Omental fat pad (tissue), 4 donors: ENCODE data around the gene SLC24A4. TPM values are rescaled to one million over a fixed set of nuclear protein-coding genes. Genes with fewer than 3 reads are reported as not detected.

Experiments used
- ATAC-seq: fragments of 150-250 bp; one replicate; pipeline ENCODE4 v1.9.1; 2016; ENCODE audit warnings: mild to moderate bottlenecking, moderate library complexity; ENCODE audit not compliant: low FRiP score
- DNase-seq: peaks from one replicate; pipeline ENCODE4 v3.0.0-alpha.2; 2019; ENCODE audit warnings: low spot score
- CTCF ChIP-seq, 3 donors: fragments of 450-650 bp; IDR thresholded peaks; one replicate each; pipeline ENCODE4 v1.5.1; 2016 to 2017; ENCODE audit warnings: antibody characterized with exemption in 3 of 3, mild to moderate bottlenecking in 3 of 3, moderate library complexity in 2 of 3
- total RNA-seq, 4 donors: library from RNA; depleted of rRNA; stranded (reverse); fragments of >200 nt; gene quantifications; one replicate each; pipeline ENCODE4 v1.1.0, GENCODE V29; 2016

The SLC24A4 gene
- total RNA-seq, 4 donors from 2014 or later, result 0.48 to 2.2 (median 0.79) TPM

- no peak for TF ChIP-seq CTCF (IDR thresholded peaks at IDR 0.05)
- ATAC-seq (no peak), DNase-seq (no peak)
These were observed 140.2 kb downstream of the SLC24A4 start for GRCh38 chr14:92463141-92463540.

GRCh38 chr14:92464156-92464555, 141.2 kb downstream of the SLC24A4 start:
- DNase-seq (no peak), ATAC-seq (no peak)
- TF ChIP-seq CTCF (IDR thresholded peaks at IDR 0.05), result no peak

GRCh38 chr14:92464716-92465115, 141.8 kb downstream of the SLC24A4 start:
- ATAC-seq, result no peak
- no peak for DNase-seq
- TF ChIP-seq CTCF (IDR thresholded peaks at IDR 0.05), result no peak

GRCh38 chr14:92465353-92466055, 142.5 kb downstream of the SLC24A4 start:
- DNase-seq (no peak), ATAC-seq (no peak)
- TF ChIP-seq CTCF (IDR thresholded peaks at IDR 0.05), result no peak

- DNase-seq (no peak), ATAC-seq (no peak)
- TF ChIP-seq CTCF (IDR thresholded peaks at IDR 0.05), result no peak
These were observed 143.1 kb downstream of the SLC24A4 start for GRCh38 chr14:92466059-92466458.

GRCh38 chr14:92469515-92469914, 146.6 kb downstream of the SLC24A4 start:
- DNase-seq (no peak), ATAC-seq (no peak)
- no peak for TF ChIP-seq CTCF (IDR thresholded peaks at IDR 0.05)

GRCh38 chr14:92470215-92470614, 147.2 kb downstream of the SLC24A4 start:
- TF ChIP-seq CTCF (IDR thresholded peaks at IDR 0.05), result no peak
- ATAC-seq (no peak), DNase-seq (no peak)
